HG03095 (cell line): ENCODE data around the gene HDGFL2.

Source experiments
- ATAC-seq: cut with Tn5 transposase; IDR thresholded peaks from one replicate; pipeline ENCODE4 v1.9.1; 2021; ENCODE audit warnings: moderate library complexity; ENCODE audit not compliant: unreplicated experiment

HDGFL2 gene

DNA sequence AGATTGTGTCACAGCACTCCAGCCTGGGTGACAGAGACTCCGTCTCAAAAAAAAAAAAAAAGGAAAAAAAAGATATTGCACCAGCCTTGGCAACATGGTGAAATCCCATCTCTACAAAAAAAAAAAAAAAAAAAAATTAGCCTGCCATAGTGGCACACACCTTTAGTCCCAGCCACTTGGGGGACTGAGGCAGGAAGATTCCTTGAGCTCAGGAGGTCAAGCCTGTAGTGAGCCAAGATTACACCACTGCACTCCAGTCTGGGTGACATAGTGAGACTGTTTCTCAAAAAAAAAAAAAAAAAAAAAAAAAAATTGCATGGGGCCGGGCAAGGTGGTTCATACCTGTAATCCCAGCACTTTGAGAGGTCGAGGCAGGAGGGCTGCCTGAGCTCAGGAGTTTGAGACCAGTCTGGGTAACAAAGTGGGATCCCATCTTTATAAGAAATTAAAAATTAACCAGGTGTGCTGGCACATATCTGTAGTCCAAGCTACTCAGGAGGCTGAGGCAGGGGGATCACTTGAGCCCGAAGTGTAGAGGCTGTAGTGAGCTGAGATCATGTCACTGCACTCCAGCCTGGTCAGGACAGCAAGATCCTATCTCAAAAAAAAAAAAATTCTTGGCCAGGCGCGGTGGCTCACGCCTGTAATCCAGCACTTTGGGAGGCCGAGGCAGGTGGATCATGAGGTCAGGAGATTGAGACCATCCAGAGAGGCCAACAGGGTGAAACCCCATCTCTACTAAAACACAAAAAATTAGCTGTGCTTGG is 7.1 kb upstream of the HDGFL2 start:
- no peak for ATAC-seq

DNA sequence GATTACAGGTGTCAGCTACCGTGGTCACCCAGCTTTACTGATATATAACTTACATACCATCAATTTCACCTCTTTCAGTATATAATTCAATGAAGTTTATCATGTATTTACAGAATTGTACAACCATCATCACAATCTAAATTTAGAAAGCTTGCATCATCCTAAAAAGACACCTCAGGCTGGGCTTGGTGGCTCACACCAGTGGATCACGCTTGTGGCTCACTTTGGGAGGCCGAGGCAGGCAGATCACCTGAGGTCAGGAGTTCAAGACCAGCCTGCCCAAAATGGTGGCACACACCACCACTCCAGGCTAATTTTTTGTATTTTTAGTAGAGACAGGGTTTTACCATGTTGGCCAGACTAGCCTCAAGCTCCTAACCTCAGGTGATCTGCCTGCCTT is 4.3 kb upstream of the HDGFL2 start:
- no peak for ATAC-seq

DNA sequence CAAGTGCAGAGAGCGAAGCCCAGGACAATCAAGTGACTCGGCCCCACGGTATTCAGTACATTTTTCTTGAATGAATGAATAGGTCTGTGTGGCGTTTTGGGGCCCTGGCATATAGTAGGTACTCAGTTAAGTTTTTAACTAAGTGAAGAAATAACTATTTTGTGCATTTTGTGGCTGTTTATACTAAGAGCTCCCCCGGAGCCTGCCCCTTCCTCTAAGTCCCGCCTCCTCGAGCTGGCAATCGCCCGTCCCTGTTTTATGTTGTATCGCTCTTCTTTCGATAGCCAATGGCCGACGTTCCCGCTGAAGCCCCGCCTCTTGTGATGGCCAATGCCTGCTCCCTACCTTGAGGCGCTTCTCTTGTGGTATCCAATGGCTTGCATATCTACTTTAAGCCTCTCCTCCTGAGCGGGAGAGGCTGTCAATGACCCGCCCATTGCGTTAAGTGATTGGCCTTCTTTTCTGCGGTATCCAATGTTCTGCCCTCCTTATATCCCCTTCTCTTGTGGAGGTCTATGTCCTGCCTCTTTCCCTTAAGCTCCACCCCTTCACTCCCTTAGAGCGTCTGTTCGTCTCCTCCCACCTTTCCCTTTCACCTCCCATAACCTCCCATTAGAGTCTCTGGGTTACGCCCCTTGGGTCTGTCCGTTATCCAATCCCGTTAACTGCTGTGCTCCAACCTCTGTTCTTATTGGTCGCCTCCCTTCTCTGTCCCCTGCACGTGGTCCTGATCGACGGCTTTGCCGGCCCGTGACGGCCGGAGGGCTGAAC is 509 bp upstream of the HDGFL2 start:
- peak; percentile 75 for ATAC-seq

DNA sequence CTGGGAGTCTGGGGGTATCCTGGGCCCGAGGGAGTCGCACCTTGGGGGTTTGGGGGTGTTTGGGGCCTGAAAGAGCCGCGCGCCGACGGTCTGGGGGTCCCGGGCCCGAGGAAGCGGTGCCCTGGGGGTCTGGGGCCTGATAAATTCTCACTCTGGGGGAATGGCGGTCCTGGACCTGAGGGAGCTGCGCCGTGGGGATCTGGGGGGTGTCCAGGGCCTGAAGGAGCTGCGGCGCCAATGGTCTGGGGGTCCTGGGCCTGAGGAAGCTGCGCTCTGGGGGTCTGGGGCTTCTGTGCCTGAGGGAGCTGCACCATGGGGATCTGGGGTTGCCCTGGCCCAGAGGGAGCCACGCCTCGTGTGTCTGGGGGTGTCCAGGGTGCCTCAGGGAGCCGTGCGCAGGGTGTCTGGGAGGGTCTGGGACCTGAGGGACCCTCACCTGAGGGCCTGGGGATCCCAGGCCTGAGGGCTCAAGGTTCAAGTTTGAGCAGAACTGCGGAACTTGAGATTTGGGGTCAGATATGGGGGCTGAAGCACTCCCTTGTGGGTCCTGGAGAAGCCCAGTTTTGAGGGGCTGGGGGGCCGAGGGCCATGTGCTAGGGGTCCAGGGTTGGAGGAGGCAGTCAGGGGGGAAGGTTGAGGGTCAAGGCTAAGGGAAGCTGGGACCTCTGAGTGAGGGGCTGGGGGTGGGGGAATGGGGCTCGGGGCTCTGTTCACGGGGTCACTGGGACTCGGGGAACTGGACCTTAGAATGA is 1.1 kb downstream of the HDGFL2 start:
- no peak for ATAC-seq

DNA sequence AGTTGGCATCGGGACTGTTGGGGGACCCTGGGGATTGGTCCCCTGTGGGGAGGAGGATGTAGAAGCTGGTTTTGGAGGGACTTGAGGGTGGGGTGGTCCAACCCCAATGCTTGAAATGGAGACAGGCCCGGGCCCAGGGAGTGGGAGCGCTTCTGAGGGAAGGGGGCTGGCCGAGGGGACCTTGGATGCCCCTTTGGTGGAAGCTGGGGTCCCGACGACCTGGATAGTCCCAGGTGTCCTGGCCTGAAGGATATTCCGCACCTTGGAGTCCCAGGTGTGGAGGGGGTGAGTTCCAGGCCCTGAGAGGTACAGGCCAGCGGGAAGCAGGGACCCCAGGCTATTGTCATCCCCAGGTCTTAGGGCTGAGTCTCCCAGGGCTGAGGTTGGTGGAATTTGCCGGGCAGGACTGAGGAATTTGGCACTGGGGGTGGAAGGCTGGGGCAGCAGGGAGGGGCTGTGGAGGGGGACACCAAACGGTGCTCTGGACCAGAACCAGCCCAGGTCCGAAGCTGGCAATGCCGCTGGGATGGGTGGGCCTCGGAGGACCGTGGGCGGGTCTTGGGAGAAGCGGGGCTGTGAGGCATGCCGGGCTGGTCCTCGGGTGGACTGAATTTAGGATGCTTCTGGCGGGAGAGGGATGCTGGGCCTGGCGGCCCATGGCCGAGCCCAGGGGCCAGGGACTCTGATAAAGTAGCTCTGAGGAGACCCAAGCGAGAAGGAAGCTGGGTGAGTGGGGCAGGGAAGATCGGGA is 1.8 kb downstream of the HDGFL2 start:
- no peak for ATAC-seq

DNA sequence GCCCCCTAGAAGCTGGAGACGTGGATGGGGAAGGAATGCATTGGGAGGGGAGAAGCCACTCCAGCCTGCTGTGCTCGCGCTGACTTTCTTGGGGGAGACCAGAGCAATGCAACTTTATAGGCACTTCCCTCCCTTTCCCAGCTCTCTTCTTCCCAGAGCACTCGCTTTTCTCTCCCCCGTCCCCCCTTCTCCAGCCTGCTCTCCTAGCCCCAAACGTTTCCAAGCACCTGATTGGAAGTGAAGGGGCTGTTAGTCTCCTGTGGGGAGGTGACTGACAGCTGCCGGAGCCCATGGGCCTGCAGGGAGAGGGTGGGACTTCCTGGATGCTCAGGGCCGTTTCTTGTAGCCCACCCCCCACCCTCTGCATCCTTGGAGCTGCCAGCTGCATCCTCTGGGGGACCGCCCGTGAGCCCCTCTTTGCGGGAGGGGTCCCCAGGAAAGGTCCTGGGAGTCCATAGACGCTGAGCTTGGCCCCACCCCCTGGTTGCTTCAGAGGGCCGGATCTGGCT is 2.5 kb downstream of the HDGFL2 start:
- ATAC-seq, result no peak

DNA sequence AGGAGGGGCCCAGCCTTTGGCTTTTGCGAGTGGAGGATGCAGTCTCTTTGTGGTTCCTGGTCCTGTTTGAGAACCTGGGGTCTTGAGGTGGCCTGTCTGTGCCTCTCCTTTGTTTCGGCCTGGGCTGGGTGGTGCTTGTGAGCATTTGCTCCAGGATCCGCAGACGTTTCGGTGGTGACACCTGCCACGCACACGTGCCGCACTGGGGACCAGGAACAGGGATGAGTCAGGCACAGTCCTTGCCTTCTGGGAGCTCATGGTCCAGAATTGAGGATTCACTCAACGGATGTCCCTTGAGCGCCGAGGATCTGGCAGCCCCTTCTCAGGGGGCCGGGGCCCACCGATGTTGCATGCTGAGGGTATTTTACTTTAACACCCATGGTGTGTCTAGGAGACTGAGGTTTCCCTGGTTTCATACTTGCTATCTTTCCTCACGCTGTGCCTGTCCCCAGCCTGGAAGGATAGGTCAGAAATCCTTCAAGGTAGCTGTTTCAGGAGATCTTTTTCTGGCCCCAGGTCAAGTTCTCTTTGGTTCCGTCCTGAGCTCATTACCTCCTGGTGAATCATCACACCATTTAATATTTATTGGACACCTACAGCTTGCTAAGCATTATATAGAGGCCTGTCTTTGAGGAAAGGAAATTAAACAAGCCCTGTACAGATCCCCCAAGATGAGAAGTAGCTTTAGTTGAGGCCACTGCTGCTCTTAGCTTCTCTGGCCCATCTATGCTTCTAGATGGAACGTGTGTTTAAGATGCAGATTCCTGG is 5.1 kb downstream of the HDGFL2 start:
- no peak for ATAC-seq

DNA sequence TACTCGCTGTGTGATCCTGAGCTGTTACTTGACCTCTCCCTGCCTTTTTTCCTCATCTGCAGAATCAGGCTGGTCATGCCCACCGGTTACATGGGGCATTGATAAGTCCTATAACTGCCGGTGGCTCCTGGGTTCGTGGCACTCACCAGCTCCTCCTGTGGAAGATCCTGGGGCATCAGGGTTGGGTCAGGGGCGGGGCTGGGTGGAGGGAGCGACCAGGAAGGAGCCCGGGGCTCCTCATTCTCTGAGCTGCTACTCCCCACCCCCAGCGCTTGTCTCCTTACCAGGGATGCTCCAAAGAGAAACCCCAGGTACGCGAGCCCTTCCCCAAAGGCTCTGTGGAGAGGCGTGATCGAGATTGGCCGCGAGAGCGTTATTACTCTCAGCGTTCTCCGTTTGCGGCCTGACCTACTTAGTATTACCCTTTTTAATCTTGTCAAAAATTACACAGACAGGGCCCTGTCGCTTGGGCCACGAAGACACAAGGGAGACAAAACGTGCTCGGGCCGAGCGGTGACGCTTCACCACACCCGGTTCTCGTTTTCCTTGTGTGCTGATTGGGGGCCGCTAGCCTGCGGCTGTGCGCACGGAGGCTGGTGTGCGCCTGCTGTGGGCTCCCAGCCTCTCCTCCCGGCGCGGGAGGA is 10.7 kb downstream of the HDGFL2 start:
- ATAC-seq, result no peak

DNA sequence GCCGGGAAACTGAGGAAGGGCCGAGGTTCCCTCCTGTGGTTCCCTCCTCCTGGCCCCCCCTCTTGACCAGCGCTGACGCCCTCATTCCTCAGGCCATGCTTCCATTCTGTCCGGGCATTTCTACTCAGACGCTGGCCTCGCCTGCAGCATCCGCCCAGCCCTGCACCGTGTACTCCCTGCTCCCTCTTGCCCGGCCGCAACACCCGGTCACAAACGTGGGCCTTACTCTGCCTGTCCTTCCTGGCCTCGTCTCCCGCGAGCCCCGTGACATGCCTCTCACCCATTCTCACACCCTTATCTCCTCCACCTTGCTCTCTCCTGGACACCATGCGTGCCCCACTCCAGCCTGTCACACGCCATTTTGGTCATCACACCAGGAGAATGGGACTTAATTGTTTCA is 11.3 kb downstream of the HDGFL2 start:
- no peak for ATAC-seq

DNA sequence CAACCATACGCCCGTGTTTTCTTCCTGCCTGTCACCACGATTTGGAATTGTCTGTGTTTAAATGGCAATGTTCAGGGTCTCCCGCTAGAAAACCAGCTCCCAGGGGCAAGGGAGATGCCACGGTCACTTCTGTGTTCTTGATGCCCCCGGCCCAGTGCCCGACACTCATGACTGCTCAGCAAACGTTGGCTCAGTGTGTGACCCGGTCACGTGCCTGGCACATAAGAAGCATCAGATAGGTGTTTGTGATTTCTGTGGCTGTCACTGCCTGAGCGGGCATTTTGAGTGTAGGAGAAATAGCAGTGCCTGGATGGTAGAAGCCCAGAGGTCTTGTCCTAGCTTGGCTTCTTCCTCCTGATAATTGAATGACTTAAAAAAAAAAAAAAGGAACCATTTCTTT is 15.5 kb downstream of the HDGFL2 start:
- no peak for ATAC-seq

DNA sequence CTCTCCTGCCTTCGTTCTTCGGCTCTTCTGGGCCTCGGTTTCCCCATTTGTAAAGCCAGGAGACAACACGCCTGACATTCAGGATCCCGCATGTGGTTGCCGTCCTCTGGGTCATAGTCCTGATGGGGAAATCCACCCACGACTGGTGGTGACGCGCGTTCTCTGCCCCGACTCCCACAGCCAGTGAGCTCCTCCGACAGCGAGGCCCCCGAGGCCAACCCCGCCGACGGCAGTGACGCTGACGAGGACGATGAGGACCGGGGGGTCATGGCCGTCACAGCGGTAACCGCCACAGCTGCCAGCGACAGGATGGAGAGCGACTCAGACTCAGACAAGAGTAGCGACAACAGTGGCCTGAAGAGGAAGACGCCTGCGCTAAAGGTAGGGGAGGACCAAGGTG is 16.4 kb downstream of the HDGFL2 start:
- ATAC-seq, result no peak

DNA sequence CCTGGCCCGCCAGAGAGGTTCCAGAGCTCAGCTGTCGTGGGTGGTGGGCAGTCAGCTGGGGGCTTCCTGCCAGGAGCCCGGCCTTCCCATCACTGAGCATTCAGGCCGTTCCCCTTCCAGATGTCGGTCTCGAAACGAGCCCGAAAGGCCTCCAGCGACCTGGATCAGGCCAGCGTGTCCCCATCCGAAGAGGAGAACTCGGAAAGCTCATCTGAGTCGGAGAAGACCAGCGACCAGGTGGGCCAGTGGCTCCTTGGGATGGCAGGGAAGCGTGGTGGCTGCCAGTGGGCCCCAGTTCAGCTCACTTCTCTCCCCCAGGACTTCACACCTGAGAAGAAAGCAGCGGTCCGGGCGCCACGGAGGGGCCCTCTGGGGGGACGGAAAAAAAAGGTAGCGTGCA is 19.3 kb downstream of the HDGFL2 start:
- no peak for ATAC-seq

DNA sequence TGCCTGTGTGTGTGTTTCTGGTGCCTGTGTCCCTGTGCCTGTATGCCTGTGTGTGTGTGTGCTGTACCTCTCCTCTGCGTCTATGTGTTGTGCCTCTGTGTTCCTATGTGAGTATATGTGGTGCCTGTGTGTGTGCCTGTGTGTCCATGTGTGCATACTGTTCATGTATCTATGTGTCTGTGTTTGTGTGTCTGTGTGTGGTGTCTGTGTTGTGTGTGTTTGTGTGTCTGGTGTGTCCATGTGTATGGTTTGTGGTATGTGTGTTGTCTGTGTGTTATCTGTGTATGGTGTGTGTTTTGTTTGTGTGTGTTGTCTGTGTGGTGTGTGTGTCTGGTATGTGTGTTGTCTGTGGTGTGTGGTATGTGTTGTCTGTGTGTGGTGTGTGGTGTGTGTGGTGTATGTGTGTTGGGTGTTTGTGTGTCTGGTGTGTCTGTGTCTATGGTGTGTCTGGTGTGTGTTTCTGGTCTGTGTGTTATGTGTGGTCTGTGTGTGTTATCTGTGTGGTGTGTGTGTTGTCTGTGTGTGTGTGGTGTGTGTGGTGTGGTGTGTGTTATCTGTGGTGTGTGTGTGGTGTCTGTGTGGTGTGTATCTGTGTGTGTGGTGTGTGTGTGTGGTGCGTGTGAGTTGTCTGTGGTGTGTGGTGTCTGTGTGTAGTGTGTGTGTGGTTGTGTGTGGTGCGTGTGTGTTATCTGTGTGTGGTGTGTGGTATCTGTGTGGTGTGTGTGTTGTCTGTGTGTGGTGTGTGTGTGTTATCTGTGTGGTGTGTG is 20.4 kb downstream of the HDGFL2 start:
- ATAC-seq, result no peak

DNA sequence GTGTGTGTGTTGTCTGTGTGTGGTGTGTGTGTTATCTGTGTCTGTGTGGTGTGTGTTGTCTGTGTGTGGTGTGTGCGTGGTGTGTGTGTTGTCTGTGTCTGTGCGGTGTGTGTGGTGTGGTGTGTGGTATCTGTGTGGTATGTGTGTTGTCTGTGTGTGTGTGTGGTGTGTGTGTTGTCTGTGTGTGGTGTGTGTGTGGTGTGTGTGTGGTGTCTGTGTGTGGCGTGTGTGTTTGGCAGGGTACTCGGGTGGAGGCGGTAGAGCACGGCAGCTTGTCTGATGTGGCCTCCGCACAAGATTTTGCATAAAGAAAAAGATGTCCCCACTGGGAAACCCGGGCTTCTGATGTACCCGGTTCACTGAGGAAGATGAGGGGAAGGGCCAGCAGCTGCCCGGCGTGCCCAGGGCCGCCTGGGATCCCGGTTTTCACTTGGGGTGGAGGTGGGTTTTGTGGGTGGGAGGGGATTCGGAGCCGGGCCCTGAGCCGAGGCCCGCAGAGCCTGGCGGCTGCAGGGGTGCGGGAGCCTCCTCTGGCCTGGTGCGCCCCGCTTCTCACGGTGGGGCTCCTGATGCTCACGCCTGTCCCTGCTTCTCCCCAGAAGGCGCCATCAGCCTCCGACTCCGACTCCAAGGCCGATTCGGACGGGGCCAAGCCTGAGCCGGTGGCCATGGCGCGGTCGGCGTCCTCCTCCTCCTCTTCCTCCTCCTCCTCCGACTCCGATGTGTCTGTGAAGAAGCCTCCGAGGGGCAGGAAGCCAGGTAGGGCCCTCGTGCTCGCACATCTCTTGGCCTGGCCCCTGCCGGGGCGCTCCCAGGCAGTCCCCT is 21.2 kb downstream of the HDGFL2 start:
- ATAC-seq, result no peak

DNA sequence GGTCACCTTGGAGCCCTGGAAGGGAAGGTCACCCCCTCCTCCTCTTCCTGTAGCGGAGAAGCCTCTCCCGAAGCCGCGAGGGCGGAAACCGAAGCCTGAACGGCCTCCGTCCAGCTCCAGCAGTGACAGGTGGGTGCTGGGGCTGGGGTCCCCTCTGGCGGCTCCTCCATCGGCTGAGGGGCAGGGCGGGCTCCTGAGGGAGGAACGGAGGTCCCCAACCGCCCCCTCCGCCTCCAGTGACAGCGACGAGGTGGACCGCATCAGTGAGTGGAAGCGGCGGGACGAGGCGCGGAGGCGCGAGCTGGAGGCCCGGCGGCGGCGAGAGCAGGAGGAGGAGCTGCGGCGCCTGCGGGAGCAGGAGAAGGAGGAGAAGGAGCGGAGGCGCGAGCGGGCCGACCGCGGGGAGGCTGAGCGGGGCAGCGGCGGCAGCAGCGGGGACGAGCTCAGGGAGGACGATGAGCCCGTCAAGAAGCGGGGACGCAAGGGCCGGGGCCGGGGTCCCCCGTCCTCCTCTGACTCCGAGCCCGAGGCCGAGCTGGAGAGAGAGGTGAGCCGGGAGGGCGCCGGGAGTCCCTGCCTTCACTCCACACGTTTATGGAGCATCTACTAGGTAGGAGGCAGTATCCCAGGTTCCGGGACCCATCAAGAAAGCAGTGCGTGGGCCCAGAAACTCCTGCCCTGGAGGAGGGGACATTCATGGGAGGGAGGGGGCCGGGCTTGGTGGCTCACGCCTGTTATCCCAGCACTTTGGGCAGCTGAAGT is 22.0 kb downstream of the HDGFL2 start:
- no peak for ATAC-seq

DNA sequence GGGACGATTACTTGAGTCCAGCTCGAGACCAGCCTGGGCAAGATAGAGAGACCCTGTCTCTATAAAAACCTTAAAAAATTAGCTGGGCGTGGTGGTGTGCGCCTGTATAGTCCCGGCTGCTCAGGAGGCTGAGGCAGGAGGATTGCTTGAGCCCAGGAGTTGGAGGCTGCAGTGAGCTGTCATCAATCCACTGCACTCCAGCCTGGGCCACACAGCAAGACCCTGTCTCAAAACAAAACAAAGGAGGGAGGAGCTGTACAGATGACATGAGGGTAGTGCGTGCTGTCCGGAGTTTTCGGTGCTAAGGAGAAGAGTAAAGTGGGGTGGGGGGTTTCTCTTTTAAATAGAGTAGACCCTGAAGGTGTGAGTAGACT is 22.6 kb downstream of the HDGFL2 start:
- no peak for ATAC-seq

DNA sequence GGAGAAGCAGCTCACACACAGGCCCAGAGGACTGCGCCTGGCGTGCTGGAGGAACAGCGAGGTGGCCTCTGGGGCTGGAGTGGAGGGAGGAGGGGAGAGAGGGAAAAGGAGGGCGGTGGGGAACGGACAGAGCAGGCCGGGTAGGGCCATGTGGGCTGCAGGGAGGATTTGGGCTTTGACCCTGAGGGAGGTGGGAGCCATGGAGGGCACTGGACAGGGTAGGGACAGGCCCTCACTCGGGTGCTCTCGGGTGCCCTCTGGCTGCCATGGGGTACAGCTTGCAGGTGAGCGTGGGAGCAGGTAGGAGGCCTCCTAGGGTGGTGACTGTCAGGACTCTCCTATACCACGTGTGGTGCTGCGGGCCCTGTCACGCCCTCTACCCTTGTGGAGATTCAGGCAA is 23.4 kb downstream of the HDGFL2 start:
- ATAC-seq, result no peak
